DMS114 treated with DMSO at 0.1 percent for 48 hours (cell line): Measurements from ENCODE around the gene TMEM214.

Source experiments
- DNase-seq: peaks from one replicate; lab custom pipeline; 2025; ENCODE audit not compliant: unreplicated experiment; lab: John Stamatoyannopoulos, UW

TMEM214 gene

DNA sequence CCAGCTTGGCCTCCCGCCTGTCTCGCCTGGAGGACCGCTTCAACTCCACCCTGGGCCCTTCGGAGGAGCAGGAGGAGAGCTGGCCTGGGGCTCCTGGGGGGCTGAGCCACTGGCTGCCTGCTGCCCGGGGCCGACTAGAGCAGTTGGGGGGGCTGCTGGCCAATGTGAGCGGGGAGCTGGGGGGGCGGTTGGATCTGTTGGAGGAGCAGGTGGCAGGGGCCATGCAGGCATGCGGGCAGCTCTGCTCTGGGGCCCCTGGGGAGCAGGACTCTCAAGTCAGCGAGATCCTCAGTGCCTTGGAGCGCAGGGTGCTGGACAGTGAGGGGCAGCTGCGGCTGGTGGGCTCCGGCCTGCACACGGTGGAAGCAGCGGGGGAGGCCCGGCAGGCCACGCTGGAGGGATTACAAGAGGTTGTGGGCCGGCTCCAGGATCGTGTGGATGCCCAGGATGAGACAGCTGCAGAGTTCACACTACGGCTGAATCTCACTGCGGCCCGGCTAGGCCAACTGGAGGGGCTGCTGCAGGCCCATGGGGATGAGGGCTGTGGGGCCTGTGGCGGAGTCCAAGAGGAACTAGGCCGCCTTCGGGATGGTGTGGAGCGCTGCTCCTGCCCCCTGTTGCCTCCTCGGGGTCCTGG lies 50.1 kb downstream of the TMEM214 start:
- DNase-seq = no peak

DNA sequence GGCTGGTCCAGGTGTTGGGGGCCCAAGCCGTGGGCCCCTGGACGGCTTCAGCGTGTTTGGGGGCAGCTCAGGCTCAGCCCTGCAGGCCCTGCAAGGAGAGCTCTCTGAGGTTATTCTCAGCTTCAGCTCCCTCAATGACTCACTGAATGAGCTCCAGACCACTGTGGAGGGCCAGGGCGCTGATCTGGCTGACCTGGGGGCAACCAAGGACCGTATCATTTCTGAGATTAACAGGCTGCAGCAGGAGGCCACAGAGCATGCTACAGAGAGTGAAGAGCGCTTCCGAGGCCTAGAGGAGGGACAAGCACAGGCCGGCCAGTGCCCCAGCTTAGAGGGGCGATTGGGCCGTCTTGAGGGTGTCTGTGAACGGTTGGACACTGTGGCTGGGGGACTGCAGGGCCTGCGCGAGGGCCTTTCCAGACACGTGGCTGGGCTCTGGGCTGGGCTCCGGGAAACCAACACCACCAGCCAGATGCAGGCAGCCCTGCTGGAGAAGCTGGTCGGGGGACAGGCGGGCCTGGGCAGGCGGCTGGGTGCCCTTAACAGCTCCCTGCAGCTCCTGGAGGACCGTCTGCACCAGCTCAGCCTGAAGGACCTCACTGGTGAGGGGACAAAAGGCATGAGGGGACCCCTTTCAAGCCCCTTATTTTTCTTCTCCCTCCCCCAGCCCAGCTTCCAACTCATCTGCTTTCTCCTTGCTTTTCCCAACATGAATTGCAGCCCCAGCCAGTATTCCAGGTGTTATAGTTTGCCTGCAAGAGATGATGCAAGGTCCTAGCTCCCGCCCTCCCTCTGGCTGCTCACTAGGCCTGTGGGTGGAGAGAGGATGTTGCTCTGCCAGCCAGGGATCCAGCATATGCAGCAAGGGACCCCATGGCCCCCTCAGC lies 50.9 kb downstream of the TMEM214 start:
- no peak for DNase-seq

DNA sequence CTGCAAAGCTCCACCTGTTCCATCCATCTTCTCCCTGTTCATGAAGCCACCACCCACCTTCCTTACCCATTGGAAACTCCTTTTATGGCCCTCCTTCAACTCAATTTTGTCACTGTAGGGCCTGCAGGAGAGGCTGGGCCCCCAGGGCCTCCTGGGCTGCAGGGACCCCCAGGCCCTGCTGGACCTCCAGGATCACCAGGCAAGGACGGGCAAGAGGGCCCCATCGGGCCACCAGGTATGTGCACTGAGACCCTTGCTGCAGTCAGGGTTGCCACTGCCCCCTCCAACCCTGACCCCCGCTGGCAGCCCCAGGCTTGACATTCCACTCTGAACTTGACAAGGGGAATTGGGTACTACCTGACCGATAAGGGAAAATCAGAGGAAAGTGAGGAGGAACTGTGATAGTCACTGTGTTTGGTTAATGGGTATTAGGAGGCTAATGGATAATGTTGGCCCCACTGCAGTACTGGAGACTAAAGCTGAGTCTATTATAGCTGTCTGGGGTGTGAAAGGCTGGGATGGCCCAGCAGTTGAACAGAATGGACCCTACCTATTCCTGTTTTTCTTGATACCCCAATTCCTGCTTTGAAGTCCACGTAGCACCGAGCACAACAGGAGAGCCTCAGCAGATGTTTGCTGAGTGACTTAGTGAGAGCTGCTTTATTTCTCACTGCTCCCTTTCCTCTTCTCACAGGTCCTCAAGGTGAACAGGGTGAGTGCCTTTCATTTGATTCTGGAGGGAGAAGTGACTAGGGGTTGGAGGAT lies 51.7 kb downstream of the TMEM214 start:
- DNase-seq = no peak

DNA sequence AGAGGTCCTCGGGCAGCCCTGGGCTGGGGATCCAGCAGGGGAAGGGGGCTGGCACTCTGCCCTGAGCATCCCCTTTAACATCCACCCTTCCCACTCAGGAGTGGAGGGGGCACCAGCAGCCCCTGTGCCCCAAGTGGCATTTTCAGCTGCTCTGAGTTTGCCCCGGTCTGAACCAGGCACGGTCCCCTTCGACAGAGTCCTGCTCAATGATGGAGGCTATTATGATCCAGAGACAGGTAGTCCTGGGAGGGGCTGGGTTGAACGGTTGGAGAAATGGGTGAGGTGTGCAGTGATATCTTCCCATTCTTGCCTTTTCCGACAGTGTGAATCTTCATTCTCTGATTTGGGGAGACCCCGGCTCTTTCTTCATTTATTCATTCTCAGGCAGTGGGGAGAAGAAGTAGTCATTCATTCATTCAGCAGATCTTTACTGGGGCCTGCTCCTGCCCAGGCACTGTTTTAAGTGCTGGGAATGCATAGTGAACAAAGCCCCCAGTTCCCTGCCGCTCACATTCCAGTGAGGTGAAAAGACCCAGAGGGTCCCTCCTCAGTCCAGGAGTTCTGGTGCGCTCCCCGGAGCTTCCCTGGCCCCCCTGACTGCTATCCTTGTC lies 52.4 kb downstream of the TMEM214 start:
- DNase-seq = no peak

DNA sequence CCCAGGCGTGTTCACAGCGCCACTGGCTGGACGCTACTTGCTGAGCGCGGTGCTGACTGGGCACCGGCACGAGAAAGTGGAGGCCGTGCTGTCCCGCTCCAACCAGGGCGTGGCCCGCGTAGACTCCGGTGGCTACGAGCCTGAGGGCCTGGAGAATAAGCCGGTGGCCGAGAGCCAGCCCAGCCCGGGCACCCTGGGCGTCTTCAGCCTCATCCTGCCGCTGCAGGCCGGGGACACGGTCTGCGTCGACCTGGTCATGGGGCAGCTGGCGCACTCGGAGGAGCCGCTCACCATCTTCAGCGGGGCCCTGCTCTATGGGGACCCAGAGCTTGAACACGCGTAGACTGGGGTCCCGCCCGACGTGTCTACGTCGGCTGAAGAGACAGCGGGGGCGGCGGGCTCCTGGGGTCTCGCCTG lies 52.9 kb downstream of the TMEM214 start:
- peak; percentile 14 for DNase-seq

DNA sequence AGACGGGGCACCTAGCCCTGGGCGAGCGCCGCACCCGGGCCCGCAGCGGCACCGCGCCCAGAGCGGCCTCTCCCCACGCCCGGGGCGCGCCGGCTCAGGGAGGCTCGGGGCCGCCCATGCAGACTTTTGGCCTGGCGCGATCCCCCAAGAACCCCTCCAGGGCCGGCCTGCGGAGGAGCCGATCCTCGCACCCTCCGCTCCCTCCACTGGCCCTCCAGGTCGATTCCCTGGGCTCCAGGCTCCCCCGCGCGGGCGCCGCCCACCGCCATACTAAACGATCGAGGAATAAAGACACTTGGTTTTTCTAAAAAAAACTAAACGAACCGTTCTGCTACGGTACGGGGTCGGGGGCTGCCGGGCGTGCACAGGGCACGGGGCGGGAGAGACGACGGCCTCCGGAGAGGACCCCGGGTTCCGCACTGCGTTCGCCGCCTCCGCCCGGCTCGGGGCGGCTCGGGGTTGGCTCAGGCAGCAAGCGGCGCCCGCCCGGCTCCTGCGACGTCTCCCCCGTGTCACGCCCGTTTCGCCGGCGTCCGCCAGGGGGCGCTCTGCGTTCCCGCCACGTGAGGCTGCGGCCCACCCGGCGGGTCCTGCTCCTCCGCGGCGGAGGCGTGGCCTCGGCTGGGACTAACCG lies 53.4 kb downstream of the TMEM214 start:
- DNase-seq = peak; percentile 77

DNA sequence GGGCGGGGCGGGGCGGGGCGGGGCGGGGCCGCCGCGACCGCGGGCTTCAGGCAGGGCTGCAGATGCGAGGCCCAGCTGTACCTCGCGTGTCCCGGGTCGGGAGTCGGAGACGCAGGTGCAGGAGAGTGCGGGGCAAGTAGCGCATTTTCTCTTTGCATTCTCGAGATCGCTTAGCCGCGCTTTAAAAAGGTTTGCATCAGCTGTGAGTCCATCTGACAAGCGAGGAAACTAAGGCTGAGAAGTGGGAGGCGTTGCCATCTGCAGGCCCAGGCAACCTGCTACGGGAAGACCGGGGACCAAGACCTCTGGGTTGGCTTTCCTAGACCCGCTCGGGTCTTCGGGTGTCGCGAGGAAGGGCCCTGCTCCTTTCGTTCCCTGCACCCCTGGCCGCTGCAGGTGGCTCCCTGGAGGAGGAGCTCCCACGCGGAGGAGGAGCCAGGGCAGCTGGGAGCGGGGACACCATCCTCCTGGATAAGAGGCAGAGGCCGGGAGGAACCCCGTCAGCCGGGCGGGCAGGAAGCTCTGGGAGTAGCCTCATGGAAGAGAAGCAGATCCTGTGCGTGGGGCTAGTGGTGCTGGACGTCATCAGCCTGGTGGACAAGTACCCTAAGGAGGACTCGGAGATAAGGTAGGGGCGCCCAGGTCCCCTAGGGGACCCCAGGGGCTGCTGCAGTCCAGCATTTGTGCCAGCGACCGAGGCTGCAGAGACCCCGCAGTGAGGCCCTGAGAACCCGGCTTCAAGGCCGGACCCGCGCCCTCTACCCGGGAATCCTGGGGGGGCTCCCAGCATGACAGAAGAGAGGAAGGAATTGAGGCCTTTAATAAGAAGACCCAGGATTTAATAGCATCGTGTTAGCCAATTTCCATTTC lies 54.2 kb downstream of the TMEM214 start, which contains the start of gene KHK:
TSS of gene KHK (plus strand) at position 49 of the 870 bp plus-strand sequence. CDS start at position 537, 488 bp downstream.
- DNase-seq = no peak

DNA sequence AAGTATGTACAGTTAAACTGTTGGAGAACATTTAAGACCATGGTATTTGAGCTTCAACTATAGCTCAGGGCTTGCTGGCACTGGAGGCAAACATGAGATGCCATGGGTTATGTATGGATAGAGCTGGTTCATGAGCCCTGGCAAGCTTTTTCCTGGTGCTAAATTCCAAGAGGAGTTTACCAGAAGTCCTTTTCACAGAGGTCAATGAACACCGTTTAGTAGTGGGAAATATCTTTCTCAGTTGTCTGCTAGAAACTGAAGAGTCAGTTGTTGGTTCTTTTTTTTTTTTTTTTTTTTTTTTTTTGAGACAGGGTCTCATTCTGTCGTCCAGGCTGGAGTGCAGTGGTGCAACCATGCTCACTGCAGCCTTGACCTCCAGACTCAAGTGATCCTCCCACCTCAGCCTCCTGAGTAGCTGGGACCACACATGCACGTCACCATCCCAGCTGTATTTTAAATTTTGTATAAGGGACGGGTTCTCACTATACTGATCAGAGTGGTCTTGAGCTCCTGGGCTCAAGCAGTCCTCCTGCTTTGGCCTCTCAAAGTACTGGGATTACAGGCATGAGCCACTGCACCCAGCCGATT lies 55.2 kb downstream of the TMEM214 start:
- no peak for DNase-seq

DNA sequence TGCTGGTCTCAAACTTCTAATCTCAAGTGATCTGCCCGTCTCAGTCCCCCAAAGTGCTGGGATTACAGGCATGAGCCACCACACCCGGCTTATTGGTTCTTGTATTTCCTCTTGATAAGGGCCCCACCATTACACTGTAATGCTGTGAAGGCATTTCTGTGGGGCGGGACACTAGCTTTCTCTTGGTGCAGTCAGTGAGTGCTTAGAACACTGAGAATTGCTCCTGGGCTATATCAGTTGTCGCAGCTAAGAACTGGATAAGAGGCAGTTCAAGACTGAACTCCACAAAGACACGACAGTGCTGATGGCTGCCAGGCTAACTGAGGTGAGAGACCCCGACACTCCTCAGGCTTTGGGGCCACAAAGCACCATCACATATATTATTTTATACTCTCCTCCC lies 55.9 kb downstream of the TMEM214 start:
- no peak for DNase-seq

DNA sequence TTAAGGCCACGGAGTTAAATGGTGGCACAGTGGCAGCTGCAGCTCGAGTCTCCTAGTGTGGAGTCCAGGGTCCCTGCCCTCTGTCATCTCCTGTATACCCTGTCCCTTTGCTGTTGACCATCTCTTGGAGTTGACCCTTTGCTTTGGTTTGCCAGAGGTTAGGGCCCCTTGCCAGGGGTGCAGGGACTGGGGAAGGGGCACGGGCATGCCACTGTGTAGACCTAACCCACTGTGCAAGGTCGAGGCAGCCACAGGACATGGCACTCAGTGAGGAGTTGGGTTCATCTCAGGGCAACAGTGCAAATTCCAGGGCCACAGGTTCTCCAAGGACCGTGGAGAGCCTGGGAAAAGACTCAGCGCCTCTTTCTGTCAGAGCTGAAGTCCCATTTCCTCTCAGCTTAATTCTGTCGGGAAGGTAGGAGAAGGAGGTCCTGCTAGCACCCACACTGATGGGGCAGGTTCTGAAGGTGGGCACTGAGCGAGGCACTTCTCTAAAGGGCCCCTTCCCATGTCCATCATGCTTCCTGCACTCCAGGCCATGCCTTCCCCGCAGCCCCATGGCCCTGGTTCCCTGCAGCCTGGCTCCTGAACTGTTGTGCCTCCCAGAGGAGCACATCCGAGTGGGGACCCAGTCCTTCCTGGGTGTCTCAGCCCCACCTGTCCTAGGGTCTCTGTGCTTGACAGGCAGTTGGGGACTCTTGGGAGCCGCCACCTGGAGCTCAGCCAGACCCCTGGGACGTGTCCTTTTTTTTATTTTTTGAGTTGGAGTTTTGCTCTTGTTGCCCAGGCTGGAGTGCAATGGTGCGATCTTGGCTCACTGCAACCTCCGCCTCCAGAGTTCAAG lies 56.6 kb downstream of the TMEM214 start:
- no peak for DNase-seq
